Hematopoietic multipotent progenitor cell treated with erythropoietin and hydrocortisone succinate and interleukin-3 and kit ligand, for 15 days (in vitro differentiated cells): Measurements from ENCODE around the gene ANO9.
"Not testable (repeated sequence)": the region's sequence is repeated elsewhere in the genome, so short reads cannot be mapped to it uniquely, and the experiment has no call there.

Source experiments
- DNase-seq: peaks from one replicate; pipeline ENCODE4 v3.0.0-alpha.2; 2015; ENCODE audit warnings: low spot score

The ANO9 gene

GRCh38 chr11:400241-400689, 41.5 kb downstream of the ANO9 start:
- no peak for DNase-seq

GRCh38 chr11:399731-400211, 42.0 kb downstream of the ANO9 start:
- no peak for DNase-seq

DNA sequence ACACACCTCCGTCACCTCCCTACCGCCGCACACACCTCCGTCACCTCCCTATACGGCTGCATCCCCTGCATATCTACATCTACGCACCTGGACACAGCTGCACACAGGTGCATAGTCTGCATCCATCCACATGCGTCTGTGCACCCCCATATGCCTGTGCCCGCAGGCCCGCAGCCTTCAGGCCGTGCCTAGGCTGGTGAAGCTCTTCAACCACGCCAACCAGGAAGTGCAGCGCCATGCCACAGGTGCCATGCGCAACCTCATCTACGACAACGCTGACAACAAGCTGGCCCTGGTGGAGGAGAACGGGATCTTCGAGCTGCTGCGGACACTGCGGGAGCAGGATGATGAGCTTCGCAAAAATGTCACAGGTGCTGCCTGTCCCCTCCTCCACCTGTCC, 43.0 kb downstream of the ANO9 start:
- no peak for DNase-seq

- no peak for DNase-seq
Measured at GRCh38 chr11:396948-397548, 44.8 kb downstream of the ANO9 start.

- no peak for DNase-seq
Measured at GRCh38 chr11:396511-396947, 45.3 kb downstream of the ANO9 start.

- DNase-seq = no peak
Measured at GRCh38 chr11:395866-396265, 45.9 kb downstream of the ANO9 start.

GRCh38 chr11:394858-395655, 46.8 kb downstream of the ANO9 start:
- no peak for DNase-seq

DNA sequence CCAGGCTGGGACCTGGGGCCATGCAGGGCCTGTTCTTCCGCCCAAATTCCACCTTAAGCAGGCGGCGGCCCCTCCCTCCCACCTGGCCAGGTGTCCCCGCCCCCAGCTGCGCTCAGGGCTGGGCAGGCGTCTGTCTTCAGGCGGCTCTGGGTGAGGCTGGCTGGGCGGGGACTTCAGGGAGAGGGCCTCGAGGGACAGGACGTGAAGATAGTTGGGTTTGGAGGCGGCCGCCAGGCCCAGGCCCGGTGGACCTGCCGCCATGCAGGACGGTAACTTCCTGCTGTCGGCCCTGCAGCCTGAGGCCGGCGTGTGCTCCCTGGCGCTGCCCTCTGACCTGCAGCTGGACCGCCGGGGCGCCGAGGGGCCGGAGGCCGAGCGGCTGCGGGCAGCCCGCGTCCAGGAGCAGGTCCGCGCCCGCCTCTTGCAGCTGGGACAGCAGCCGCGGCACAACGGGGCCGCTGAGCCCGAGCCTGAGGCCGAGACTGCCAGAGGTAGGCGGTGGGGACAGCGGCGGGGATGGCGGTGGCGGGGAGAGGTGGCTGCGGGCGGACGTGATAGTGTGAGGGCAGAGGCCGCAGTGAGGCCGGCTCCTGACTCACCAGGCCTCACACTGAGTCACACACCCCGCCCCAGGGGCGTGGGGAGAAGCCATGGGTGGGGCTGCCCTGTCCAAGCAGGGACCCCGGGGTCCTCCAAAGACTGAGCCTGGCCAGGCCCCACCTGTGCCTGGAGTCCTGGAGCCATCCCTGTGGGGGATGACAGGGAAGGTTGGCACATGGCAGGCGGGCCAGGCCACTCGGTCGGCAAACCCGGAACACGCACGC, 47.6 kb downstream of the ANO9 start, which contains the start of gene PKP3:
Gene PKP3, plus strand, starts transcription at position 176 of the 824 bp plus-strand sequence. Its CDS starts 84 bp downstream, at position 260.
- DNase-seq = no peak

- no peak for DNase-seq
Measured at GRCh38 chr11:393219-394033, 48.4 kb downstream of the ANO9 start.

DNA sequence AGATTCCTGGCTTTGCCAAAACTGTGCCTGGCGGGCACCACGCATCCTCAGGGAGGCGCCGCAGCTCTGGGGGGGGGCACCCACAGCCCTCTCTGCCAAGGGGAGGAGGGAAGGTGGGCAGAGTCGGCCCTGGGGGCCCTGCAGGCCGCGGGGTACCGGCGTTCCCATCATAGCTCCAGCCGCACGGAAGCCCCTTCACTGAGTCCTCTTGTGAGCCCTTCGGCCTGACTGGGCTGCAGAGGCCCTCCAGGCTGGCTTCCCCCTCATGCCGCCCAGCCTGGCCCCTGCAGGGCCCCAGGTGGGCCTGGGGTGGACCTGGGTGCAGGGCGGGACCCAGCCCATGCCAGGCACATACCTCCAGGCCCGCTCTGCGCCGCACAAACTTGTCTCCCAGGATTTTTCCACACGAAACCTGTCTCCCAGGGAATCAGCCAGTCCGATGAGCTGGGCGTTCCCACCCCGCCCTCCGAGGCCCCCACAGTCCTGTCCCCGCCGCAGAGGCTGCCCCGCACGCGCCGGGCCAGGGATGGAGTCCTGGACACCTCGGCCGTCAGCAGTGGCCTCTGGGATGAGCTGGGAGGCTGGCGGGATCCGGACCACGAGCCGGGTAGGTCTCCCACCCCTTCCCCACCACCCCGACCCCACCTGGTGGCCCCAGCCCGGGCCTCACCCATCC, 49.6 kb downstream of the ANO9 start:
- no peak for DNase-seq

DNA sequence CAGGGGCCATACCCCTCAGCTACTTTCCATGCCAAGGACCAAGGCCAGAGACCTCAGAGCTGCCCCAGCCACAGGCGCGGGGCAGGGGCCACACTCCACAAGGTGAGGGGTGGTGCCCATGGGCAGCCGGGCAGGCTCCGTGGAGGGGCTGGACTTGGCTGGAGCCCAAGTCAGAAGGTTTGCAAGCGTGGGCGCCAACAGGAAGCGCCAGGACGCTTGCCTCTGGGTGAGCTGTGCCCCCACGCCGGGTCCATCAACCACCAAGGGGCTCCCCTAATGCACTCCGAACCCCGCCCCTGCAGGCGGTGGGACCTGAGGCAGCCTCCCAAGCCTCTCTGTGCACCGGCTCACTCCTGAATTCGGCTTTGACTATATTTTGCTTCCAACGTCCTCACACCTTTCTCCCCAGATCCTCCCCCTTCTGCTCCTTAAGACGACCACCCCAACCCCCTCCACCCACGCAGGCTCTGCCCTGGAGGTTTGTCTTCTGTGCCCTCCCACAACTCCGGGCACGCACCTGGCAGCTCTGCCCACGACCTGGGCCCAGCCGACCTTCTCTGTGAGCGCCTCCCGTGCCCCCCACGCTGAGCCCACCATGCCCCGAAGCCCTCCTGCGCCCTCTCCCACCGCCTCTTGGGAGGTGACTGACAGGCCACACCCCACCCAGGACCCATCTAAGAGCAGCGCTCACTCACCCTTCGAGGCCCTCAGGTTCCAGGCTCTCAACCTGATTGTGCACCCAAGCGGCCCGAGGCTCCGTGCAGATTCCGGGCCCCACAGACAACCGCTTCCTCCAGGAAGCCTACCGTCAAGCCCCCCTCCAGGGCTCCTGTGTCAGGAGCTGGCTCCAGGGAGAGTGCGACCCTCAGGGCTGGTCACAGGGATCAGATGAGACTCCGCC, 50.4 kb downstream of the ANO9 start:
- no peak for DNase-seq

- DNase-seq = no peak
Measured at GRCh38 chr11:390175-390574, 51.6 kb downstream of the ANO9 start.

GRCh38 chr11:389369-389768, 52.4 kb downstream of the ANO9 start:
- DNase-seq = not testable (repeated sequence)

- DNase-seq = no peak
Measured at GRCh38 chr11:387193-387793, 54.5 kb downstream of the ANO9 start.

- DNase-seq = no peak
Measured at GRCh38 chr11:386483-386882, 55.3 kb downstream of the ANO9 start.

DNA sequence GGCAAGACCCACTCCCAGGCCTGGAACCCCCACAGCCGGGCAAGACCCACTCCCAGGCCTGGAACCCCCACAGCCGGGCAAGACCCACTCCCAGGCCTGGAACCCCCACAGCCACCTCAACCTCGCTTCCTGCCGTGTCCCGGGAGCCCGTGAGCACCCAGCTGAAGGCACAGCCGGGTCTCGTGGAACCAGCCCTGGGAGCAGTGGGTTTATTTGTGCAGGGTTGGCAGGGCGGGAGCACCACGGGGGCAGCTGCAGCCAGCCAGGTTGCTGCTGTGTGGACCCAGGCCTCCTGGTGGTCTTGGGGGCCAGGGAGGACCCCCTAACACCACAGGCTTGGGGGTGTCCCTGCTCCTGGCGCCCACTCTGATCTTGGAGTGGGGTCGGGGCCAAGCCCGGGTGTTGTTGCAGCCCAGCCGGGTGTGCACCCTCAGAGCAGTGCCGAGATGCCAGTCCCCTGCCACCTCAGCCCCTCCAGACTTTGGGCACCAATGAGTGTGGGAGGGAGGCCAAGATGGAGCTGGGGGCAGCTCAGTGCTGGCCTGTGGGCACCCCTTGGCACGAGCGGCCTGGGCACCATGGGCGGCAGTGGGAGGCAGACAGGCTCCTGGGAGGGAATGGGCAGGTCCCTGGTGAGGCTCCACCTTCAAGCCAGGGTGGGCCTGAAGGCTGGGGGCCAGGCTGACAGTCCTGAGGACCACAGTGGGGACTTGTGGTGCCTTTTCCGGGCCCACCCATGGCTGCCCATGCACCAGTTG, 56.0 kb downstream of the ANO9 start:
- no peak for DNase-seq

- no peak for DNase-seq
Measured at GRCh38 chr11:384511-384910, 57.3 kb downstream of the ANO9 start.

DNA sequence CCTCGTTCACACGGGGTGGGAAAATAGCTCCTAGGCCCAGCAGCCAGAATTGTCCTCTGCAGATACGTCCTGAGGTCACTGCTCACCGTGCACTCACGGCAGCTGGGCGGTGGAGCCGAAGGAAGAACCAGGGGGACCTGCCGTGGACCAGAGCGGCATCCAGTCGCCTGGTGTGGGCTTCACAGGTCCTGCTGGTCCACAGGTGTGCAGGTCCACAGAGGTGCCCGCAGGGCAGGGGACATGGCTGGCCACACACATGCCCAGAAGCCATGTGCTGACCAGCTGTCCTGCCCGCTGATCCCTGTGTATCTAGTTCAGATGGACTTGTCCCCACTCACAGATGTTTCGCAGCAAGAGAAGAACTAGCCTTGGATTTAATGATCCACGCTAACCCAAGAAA, 58.4 kb downstream of the ANO9 start:
- no peak for DNase-seq
